Brain pericyte (primary cell): ENCODE results near the gene SGO2.
"Not testable (repeated sequence)": the region's sequence is repeated elsewhere in the genome, so short reads cannot be mapped to it uniquely, and the experiment has no call there.

ENCODE experiments used
- DNase-seq: peaks from one replicate; pipeline ENCODE4 v3.0.0-alpha.2; 2012; ENCODE audit warnings: low read depth, low spot score

The SGO2 gene

DNA sequence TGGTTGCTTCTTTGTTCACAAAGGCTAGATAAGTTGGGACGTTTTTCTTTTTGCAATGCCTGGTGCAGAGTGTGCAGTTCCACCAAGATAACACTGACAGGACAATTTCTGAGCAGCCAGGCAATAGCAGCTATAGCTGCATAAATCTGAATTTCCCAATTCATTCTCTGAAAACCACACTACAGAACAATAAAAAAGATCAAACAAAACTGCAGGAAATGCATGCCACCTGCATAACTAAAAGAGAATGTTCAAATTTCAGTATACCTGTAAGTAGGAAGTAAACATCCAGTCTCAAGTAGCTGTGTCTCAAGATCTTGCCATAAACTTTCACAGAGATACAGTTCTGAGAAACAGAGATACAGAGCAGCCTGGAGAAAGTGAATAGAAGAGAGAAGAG lies 10.9 kb upstream of the SGO2 start:
- DNase-seq, result no peak

DNA sequence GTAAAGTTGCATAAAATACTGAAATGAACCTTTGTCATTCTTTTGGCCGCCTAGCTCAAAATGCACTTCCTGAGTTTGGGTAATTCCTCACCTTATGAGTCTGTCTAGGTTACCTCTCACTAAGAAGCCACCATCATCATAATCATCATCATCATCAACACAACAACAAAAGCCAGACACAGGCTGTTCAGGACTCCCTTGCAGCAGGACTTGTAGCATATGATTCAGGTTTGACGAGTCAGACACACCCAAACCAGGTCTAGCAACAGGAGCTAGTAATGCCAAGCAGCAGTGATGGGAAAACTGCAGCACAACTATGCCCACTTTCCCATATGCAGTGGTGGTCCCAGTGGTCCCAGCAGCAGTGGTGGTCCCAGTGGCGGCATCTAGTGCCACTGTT lies 2.8 kb upstream of the SGO2 start:
- no peak for DNase-seq

- no peak for DNase-seq
These were observed 2.4 kb upstream of the SGO2 start for GRCh38 chr2:200523604-200524003.

DNA sequence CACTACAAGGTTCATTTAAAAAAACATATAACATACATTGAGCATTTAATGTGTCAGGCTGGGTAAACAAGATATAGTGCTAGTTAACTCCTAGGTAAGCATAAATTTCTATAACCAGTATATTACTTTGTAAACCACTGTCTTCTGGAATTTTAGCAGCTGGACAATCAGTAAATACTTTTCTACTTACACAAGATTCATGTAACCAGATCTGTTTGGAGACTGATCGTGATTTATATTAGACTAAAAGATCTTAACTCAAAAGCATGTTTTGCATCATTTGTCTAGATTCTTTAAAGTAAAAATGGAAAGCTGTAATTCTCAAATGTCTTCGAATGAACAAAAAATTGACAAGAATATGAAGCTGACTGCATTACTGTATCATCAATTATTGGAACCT lies 941 bp upstream of the SGO2 start:
- DNase-seq, result no peak

GRCh38 chr2:200525551-200525881 lies 491 bp upstream of the SGO2 start:
- no peak for DNase-seq

- no peak for DNase-seq
These were observed 2.2 kb downstream of the SGO2 start for GRCh38 chr2:200528228-200528627.

DNA sequence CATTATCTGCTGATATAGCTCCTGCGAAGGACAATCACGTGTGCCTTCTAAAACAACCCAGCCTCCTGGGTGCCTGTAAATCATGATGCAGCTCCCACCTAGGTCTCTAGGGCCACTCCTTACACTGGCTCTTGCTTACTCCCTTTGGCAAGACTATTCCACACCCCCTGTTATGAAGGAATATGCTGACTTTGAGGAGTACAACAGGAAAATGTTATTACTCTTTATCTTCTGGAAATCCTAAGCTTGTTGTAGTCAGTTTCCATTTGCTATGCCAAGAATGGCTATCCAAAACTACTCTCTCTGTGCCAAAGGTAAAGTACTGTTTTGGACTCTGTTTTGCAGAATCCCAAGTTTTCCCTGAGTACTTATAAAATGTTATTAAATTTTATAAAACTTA lies 7.7 kb downstream of the SGO2 start:
- DNase-seq, result no peak

DNA sequence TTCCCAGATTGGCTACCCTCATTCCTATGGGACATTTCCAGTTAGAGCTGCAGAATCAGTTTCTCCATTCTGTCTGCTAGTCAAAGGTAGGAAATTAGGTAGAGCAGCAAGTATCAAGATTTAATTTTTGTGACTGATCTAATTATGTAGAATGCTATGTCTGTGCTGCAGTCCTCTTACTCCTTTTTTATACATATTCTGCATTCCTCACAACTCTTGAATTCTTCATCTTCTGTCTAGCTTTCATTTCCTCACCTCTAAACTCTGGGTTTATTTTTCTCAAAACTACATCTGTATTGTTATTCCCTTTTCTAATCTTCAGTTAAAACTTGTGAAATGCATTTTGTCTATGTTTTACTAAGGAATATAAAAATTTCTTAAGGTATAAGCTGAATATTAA lies 8.6 kb downstream of the SGO2 start:
- DNase-seq, result no peak

GRCh38 chr2:200538139-200538538 lies 12.1 kb downstream of the SGO2 start:
- DNase-seq, result no peak

DNA sequence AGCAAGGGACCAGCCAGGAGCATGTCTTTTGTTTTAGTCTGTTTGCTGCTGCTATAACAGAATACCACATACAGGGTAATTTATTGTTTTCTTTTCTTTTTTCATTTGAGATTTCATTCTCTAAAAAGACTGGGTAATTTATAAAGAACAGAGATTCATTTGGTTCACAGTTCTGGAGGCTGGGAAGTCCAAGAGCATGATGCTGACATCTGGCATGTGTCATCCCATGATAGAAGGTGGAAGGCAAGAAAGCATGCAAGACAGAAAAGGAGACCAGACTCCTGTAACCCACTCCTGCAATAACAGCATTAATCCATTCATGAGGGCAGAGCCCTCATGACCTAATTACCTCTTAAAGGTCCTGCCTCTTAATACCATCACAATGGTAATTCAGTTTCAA lies 14.8 kb downstream of the SGO2 start:
- DNase-seq, result no peak

- not testable (repeated sequence) for DNase-seq
These were observed 40.6 kb downstream of the SGO2 start for GRCh38 chr2:200566596-200566995.

- no peak for DNase-seq
These were observed 41.9 kb downstream of the SGO2 start for GRCh38 chr2:200567932-200568331.

DNA sequence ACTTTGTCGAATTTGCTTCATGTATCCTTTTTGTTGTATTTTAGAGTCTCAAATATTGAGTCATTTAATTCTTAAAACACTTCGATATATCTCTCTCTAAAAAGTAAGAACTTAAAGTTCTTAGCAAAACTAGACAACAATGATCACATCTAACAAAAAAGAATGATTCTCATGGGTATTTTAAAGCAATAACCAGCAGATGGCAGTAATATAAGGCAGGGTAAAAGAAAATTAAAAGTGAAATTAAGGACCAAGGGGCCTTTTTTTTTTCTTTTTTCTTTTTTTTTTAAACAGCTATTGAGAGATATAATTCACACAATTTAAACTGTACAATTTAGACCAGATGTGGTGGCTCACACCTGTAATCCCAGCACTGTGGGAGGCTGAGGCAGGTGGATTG lies 50.0 kb downstream of the SGO2 start:
- no peak for DNase-seq

GRCh38 chr2:200577027-200577426 lies 51.0 kb downstream of the SGO2 start:
- DNase-seq, result no peak

GRCh38 chr2:200578778-200579177 lies 52.8 kb downstream of the SGO2 start:
- no peak for DNase-seq

GRCh38 chr2:200584639-200585038 lies 58.6 kb downstream of the SGO2 start:
- no peak for DNase-seq

- DNase-seq, result no peak
These were observed 59.3 kb downstream of the SGO2 start for GRCh38 chr2:200585340-200585729.

- no peak for DNase-seq
These were observed 60.0 kb downstream of the SGO2 start, which contains the start of gene AOX1 for GRCh38 chr2:200585730-200586643. TSS of gene AOX1 (plus strand) at chr2:200586014. CDS start at chr2:200586109, 95 bp downstream.

DNA sequence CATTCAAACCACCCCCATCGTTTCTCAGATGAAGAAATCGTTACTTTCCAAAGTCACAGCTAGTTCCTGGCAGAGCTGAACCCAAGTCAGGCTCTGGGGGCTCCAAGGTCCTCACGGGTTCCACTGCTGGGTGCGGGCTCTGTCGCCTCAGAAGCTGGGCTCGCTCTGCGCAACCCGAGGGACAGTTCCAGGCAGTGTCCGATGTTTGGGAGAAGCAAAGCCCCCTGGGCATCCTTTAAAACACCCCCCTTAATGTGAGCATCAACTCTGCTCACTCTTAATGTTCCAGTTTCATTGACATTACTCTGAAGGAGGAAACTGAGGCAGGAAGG lies 60.6 kb downstream of the SGO2 start:
- DNase-seq, result no peak

- DNase-seq, result no peak
These were observed 61.1 kb downstream of the SGO2 start for GRCh38 chr2:200587007-200587616.

GRCh38 chr2:200588076-200588678 lies 62.2 kb downstream of the SGO2 start:
- DNase-seq, result no peak

- DNase-seq, result no peak
These were observed 64.1 kb downstream of the SGO2 start for GRCh38 chr2:200590090-200590489.

- DNase-seq, result no peak
These were observed 65.3 kb downstream of the SGO2 start for GRCh38 chr2:200591308-200591707.
